NCI-H2107 treated with DMSO at 0.1 percent for 48 hours (cell line): ENCODE data around the gene REPS2.
"Not testable (repeated sequence)": the region's sequence is repeated elsewhere in the genome, so short reads cannot be mapped to it uniquely, and the experiment has no call there.

ENCODE experiments used
- DNase-seq: peaks from one replicate; lab custom pipeline; 2025; ENCODE audit not compliant: unreplicated experiment; lab: John Stamatoyannopoulos, UW

Gene REPS2

DNA sequence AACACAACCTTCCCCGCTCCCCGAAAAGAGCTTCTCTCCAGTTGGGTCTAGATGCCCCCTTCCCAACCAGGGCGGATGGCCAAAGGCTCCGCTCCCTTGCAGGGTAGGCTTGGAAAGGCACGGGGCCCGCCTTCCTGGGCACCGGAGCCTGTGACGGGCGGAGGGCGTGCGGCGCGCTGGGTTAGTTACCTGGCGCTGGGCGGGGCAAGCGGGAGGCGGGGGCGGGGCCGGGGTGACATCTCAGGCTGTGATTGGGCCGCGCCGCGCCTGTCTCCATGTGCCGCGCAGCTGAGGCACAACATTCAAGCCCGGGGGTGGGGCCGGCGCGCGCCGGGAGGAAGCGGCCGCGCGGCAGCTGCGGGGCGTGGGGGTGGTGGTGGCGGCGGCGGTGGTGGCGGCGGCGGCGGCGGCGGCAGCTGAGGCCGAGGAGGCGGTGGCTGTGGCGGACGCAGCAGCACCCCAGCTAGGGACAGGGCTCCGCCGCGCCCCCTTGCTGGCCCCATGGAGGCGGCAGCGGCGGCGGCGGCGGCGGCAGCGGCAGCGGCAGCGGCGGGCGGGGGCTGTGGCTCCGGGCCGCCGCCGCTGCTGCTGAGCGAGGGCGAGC is at the start of gene REPS2:
Gene REPS2 (plus strand): TSS at position 298 of the 604 bp plus-strand sequence. CDS start 204 bp downstream, at position 502.
- peak; percentile 63 for DNase-seq

DNA sequence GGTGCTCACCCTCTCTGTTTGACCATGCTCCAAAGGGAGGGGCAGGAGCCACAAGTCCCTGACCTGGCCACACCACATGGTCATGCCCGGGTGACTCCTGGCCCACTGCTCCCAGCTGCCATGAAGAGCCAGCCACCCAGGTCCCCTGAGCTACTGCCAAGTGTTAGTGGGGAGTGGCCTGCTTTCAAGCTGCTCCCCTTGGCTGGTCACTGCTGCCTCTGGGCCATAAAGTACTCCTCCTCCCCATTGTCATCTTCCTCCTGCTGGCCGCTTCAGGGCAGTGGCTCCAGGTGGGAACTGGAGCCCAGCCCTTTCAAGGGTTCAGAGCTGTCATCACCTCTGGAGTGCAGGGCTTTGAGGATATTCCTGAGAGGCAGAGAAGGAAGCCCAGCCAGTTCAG is 49.0 kb upstream of the REPS2 start:
- DNase-seq: no peak

DNA sequence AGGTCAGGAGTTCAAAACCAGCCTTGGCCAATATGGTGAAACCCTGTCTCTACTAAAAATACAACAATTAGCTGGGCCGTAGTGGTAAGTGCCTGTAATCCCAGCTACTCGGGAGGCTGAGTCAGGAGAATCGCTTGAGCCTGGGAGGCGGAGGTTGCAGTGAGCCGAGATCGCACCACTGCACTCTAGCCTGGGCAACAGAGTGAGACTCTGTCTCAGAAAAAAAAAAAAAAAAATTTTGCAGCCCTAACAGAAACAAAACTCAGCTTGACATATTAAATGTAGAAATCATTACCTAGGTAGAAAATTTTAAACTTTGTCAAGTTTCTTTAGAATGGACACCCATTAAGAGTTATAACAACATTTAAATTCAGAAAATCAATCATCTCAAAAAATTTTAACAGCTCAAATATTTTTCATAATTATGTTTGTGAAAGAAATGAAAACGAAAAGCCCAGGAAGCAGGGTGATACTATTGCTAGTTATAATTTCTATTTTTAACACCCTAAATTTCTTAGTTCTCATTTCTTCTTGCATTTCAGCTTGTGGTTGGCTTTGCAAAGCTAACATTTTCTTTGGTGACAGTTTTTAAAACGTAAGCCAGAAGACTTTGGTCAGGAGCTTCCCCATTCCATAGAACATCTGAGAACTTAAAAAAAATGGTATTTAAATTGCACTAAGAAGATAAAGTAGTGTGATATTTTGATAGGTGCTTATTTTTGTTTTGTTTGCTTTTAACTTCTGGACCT is 43.0 kb upstream of the REPS2 start:
- no peak for DNase-seq

DNA sequence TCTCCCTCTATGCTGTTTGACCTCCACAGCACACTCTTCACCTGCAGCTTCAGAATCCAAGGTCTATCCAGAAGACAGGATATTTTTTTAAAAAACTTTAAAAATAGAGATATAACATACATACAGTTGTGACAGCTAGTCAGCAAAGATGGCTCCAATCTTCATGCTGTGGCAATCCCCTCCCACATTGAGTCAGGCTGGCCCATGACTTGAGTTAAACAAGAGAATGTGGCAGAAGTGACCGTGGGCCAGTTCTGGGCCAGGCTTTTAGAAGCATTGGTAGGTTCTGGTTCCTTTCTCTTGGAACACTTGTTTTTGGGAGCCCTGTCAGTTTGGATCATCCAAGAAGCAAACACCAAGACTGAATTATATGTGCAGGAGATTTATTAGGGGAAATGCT is 36.1 kb upstream of the REPS2 start:
- DNase-seq: no peak

DNA sequence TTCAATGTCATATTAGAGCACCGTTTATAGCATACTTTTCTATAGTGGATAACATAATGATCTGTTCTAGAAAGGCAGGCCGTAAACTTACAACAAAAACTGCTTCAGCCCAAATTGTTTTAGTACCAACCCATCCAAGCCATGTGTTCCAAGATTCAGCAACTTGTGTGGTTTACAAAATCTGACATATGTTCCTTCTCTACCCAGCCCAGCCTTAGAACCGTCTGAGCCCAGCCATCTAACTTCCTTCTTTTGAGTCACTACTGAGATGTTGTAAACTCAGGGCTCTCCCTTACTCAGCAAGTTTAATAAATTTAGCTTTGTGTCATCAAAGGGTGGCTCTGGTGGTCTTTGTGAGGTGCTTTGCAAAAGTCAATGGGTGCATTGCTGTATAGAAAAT is 32.4 kb upstream of the REPS2 start:
- no peak for DNase-seq

DNA sequence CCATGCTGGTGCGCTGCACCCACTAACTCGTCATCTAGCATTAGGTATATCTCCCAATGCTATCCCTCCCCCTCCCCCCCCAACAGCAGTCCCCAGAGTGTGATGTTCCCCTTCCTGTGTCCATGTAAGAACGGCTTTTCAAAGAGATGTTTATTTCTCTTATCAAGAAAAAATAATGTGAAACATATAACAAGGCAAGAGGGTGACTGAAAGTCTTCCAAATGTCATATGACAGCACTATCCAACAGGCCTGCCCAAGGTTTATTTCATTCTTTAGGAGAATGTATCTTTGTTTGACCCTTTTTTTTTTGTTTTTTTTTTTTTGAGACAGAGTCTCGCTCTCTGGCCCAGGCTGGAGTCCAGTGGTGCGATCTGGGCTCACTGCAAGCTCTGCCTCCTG is 29.9 kb upstream of the REPS2 start:
- no peak for DNase-seq

DNA sequence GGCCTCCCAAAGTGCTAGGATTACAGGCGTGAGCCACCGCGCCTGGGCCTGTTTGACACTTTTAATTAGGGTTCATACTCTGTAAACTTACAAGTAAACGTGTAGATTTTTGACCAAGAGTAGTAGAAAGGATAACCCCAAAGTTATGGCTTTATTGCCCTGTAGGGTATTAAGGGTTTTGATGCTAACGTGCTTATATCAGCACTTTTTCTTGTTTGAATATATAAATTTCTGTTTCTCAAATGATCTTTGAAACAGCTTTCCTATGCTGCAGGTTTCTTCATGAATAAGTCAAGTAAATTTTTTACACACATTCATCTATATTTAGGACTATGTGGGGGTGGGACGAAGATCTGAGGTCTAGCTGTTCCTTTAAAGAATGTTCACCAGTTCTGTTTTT is 29.3 kb upstream of the REPS2 start:
- no peak for DNase-seq

DNA sequence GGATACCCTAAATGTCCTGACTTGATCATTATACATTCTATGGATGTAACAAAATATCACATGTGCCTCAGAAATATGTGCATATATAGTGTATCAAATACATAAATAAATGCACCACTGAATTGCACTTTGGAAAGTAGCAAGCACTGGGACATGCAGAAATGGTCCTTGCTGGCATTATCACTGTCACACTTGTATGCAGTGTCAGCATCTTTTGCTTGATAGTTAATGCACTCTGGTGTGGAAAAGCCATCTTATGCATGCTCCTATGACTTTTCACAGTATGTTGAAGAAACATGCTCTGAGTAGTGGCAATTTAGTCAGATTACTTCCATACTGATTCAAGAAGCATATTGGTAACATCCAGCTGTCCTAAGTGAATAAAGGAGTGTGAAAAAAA is 27.5 kb upstream of the REPS2 start:
- DNase-seq: no peak

DNA sequence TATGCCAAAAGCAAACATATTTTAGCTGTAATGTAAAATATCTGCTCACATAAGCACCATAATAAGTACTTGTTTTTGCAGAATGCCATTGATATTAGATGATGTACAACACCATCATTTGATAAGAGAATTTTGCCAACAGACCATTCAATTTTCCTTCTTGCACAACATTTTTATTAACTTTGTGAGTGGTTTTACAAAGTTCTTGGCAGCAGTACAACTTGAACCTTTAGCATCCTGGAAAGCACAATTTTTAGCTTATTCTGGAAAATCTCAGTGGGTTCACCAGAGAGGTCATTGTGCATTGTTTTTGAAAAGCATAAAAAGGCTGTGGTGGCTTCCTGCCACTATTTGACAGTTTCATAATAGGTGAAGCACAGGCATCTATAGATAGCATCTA is 26.4 kb upstream of the REPS2 start:
- DNase-seq: no peak

DNA sequence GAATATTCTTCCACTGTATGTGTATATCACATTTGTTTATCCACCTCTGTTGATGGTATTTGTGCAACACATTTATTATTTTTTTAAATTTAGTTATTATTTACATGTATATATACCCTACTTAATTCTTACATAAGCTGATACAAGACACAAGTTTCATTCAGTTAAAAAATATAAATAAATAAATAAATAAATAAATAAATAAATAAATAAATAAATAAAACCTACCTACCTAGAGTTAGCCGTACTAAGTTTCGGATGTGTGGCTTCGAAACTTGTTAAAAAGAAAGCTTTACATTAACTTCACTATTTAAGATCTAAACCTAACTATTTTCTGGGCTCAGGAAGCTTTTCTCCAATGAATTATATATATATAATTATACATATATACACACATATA is 23.3 kb upstream of the REPS2 start:
- no peak for DNase-seq

DNA sequence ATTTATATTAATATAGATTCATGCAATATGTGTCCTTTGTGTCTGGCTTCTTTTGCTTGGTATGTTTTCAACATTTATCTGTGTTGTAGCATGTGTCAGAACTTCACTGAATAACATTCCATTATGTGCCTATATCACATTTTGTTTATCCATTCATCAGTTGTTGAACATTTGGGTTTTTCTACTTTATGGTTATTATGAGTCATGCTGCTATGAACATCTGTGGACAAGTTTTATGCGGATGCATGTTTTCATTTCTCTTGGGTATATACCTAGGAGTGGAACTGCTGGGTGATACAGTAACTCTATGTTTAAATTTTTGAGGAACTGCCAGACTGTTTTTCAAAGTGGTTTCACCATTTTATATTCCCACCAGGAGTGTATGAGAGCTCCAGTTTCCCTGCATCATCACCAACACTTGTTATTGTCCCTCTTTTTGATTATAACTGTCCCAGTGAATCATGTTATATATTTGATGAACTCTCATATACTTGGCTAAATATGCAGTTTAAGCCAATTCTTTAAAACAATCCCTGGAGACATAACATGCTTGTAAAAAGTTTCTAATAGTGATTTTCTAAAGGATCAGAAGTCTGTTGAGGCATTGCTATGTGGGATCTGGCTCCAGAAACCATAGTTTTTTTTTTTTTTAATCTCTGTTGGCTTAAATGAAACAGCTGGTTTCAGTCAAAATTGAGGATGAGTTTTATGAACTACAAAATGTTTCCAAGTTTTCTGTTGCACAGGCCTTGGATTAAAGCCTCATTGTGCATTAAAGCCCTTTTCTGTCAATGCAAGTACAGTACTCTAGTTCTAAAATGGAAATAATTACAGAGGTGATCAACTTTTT is 21.6 kb upstream of the REPS2 start:
- no peak for DNase-seq

DNA sequence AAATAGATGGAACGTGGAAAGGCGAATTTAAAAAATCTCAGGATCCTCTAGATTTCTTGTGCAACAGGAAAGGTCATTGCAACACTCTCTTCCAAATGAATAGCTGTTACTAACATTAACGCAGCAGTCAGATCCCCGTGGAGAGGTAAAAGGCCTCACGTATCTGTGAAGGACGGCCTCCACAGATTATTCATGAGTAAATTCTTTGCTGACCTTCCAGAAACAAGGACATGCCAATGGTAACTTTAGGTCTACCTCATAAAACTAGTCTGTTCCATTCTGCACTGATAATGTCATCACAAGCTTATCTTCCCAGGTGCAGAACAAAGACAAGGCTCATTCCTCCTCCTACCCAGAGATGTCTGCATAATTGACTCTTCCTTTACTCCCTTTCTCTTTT is 16.1 kb upstream of the REPS2 start:
- no peak for DNase-seq

DNA sequence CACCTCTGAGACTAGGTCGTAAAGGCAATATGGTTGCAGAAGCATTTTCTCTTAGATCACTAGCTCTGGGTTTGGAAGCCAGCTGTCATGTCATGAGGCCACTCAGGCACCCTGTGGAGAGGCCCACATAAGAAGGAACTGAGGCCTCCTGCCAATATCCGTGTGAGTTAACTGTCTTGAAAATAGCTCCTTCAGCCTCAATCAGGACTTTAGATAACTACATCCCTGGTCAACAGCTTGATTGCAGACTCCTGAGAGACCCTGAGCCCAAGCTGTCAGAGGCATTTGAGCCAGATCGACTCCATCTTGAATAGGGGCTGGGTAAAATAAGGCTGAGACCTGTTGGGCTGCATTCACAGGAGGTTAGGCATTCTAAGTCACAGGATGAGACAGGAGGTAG is 15.1 kb upstream of the REPS2 start:
- DNase-seq: no peak

DNA sequence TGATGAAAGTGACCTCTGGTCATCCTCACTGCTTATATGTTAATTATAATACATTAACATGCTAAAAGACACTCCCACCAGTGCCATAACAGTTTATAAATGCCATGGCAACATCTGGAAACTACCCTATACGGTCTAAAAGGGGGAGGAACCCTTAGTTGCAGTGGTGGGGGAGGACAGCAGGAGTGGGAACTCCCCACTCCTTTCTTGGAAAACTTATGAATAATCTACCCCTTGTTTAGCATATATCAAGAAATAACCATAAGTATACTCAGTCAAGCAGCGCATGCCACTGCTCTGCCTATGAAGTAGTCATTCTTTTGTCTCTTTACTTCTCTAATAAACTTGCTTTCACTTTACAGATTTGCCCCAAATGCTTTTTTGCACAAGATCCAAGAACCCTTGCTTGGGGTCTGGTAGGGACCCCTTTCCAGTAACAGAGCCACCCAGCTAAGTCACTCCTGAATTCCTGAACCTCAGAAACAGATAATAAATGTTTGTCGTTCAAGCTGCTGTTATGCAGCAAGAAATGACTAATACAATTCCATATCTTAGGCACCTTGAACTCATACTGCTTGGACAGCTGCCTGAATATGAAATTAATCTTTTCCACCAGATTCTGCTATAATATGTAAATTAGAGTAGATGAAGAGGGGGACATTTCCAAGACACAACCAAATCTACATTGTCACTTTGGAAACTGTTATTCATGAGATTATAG is 14.4 kb upstream of the REPS2 start:
- DNase-seq: no peak

DNA sequence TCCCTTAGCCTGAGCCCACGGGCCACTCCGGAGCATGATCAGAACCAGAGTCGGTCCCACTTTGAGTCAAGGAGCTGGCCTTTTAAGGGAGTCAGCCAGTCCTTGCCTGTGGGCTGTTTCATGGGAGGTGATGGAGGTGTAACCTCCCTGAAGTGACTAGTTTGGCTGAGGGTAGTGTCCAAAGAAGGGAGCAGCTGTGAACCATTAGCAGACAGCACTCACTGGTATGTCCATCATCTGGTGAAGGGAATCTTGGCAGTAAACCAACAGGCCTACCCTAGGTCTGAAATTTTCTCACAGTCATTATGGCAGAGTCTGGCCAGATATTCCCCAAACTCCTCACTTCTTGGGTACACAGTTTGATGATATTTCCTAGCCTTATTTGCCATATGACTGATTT is 12.3 kb upstream of the REPS2 start:
- no peak for DNase-seq

DNA sequence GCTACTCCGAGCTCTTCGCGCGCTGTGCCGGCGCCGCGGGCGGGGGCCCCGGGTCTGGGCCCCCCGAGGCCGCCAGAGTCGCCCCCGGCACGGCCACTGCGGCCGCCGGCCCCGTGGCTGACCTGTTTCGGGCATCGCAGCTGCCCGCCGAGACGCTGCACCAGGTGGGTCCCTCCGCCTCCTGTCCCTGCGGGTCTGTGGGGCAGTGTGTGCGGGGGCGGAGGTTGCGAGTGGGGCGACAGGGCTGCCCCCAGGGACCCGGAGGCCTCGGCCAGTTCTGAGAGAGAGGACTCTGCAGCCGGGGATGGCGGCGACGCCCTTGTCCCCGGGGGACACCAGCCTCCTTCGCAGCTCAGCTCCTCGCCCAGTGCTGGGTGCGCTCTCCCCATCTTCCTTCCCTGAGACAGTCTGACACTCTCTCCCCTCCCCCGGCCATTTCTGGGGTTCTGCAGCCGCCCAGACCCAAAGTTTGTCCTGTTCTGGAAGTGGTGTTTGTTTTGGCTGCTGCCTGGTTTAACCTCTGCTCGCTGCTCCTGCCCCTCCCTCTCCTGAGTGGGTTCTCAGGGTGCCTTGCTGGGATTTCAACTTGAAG is 609 bp downstream of the REPS2 start:
- no peak for DNase-seq

DNA sequence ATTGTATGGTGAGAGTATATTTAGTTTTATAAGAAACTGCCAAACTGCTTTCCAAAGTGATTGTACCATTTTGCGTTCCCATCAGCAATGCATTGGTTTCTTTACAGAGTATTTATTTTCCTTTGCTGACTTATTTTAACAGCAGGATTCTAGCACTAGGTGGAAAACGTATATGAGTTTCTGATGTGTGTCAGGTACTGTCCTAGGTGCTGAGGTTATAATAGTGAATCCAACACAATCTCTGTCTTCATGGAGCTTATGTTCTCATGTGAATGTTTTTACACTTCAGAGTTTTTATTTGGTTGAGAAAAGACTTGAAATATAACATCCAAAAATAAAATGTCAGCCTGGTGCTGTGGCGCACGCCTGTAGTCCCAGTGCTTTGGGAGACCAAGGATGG is 4.0 kb downstream of the REPS2 start:
- no peak for DNase-seq

DNA sequence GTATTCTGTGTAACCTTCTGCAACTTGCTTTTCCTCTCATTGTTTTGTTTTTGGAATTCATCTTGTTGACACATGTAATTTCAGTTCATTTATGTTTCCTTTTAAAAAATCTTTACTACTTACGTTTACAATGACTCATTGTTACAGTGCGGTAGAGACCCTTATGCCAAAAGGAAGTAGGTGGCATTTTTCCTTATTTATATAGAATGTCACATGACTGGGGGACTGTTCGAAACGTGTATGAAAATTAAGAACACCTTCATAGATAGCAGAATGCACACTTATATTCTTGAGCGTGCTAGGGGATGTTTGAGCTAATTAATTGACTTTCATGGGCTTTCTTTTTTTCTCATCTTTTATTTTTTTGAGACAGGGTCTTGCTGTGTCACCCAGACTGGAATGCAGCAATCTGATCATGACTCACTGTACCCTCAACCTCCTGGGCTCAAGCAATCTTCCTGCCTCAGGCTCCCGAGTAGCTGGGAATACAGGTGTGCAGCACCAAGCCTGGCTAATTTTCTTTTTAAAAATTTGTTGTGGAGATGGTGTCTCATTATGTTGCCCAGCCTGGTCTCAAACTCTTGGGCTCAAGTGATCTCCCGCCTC is 7.3 kb downstream of the REPS2 start:
- no peak for DNase-seq

DNA sequence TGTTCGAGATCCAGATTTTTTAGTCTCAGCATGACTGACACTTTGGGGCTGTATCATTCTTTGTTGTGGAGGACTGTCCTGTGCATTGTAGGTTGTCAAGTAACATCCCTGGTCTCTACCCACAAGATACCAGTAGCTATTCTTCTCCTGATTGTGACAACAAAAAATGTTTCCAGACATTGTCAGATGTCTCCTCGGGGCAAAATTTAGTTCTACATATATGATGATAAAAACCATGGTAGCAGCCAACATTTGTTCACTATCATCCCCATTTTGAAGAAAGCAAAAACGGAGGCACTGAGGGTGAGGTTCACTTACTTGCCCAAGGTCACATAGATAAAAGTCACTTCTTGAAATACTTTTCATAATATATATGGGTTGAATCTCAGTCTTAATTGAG is 11.3 kb downstream of the REPS2 start:
- DNase-seq: no peak

DNA sequence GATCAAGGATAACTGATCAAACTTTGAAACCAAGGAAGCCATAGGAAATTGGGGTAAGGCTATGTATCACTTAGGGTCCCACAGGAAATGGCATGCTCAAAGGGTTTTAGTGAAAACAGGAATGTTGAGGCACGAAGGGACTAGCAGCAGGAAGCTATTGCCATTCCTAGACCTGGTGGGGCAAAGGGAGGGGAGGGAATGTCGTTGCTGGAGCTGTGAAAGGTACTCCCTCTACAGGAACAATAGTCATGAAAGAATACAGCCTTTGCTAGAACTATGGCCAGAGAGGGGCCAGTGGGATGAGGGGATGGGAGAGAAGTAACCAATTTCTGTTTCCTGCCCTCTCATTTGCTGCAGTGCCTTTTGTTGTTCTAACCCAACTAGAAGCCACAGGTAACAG is 11.9 kb downstream of the REPS2 start:
- DNase-seq: no peak

DNA sequence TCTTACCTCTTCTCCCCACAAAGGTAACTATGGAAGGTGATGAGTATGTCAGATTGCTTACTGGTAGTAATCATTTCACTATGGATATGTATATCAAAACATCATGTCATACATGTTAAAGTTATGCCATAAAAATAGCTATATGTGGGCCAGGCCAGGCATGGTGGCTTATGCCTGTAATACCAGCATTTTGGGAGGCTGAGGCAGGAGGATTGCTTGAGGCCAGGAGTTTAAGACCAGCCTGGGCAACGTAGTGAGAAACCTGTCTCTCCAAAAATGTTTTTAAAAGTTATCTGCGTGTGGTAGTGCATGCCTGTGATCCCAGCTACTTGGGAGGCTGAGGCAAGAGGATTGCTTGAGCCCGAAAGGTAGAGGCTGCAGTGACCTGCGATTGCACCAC is 16.2 kb downstream of the REPS2 start:
- not testable (repeated sequence) for DNase-seq
